Activated T-helper 2 cell treated with anti-CD3 and anti-CD28 coated beads, Interferon-gamma antibody, Interleukin-2, Interleukin-4, amounts not matched to agents 10 μg/mL and 5 μg/mL and 100 μg/mL, durations not matched to agents 14 hours and 24 hours and 36 hours (primary cell): ENCODE measurements around the gene PHACTR1. TPM values are rescaled to one million over a fixed set of nuclear protein-coding genes. Genes with fewer than 3 reads are reported as not detected.

Experiments
- DNase-seq: peaks from one replicate; pipeline ENCODE4 v3.0.0; 2021; ENCODE audit warnings: low spot score
- H3K27ac Mint-ChIP-seq: one replicate; pipeline ENCODE4 v1.8.0; 2021; ENCODE audit warnings: mixed read lengths
- H3K27me3 Mint-ChIP-seq: one replicate; pipeline ENCODE4 v1.8.0; 2021; ENCODE audit warnings: low read depth, mixed read lengths
- H3K36me3 Mint-ChIP-seq: one replicate; pipeline ENCODE4 v1.8.0; 2021; ENCODE audit warnings: low read depth, mixed read lengths
- H3K4me1 Mint-ChIP-seq: one replicate; pipeline ENCODE4 v1.8.0; 2021; ENCODE audit warnings: low read depth, mixed read lengths
- H3K4me3 Mint-ChIP-seq: one replicate; pipeline ENCODE4 v1.8.0; 2021; ENCODE audit warnings: low read depth, mild to moderate bottlenecking, moderate library complexity, mixed read lengths
- H3K9me3 Mint-ChIP-seq: one replicate; pipeline ENCODE4 v1.8.0; 2021; ENCODE audit warnings: mixed read lengths
- intact Hi-C: fragments of 100-400 bp; cut with micrococcal nuclease; formaldehyde crosslinking; loops from one replicate; pipeline ENCODE4 v1.15.1; 2023
- total RNA-seq: library from RNA; stranded (reverse); gene quantifications from 2 replicates; pipeline ENCODE4 v1.2.3, GENCODE V29; 2022

Gene PHACTR1
- total RNA-seq, 1 donor from 2014 or later = 0.11 TPM

- no peak overlapping the region for H3K4me3 Mint-ChIP-seq
- no peak for DNase-seq
- no peaks in the 10 kb centered on the region for H3K4me1 Mint-ChIP-seq
- no peak overlapping the region for H3K27ac Mint-ChIP-seq
- no peaks in the 10 kb centered on the region for H3K9me3 Mint-ChIP-seq
- H3K36me3 Mint-ChIP-seq = no peaks in the 10 kb centered on the region
- intact Hi-C loops = no loop called here
- H3K27me3 Mint-ChIP-seq = no peaks in the 10 kb centered on the region
These were observed 69.4 kb downstream of the PHACTR1 start for GRCh38 chr6:12785921-12786320.

GRCh38 chr6:12791371-12791770 is 74.8 kb downstream of the PHACTR1 start:
- H3K27ac Mint-ChIP-seq = no peak overlapping the region
- H3K27me3 Mint-ChIP-seq = no peaks in the 10 kb centered on the region
- H3K4me3 Mint-ChIP-seq = no peak overlapping the region
- H3K9me3 Mint-ChIP-seq = no peaks in the 10 kb centered on the region
- DNase-seq = no peak
- intact Hi-C loops = loop anchor here (2.0 kb wide), 1 partner anchor 43 kb away; no protein-coding TSS in a partner anchor
- H3K36me3 Mint-ChIP-seq = no peaks in the 10 kb centered on the region
- H3K4me1 Mint-ChIP-seq = no peaks in the 10 kb centered on the region

GRCh38 chr6:12798326-12798725 is 81.8 kb downstream of the PHACTR1 start:
- H3K27me3 Mint-ChIP-seq = peaks cover 2% of the 10 kb centered on the region
- H3K4me1 Mint-ChIP-seq = no peaks in the 10 kb centered on the region
- no peak overlapping the region for H3K27ac Mint-ChIP-seq
- H3K4me3 Mint-ChIP-seq = no peak overlapping the region
- intact Hi-C loops = no loop called here
- no peaks in the 10 kb centered on the region for H3K36me3 Mint-ChIP-seq
- no peak for DNase-seq
- no peaks in the 10 kb centered on the region for H3K9me3 Mint-ChIP-seq

GRCh38 chr6:12800120-12800519 is 83.6 kb downstream of the PHACTR1 start:
- no peak for DNase-seq
- H3K9me3 Mint-ChIP-seq = no peaks in the 10 kb centered on the region

GRCh38 chr6:12801141-12801540 is 84.6 kb downstream of the PHACTR1 start:
- no peak for DNase-seq
- H3K4me3 Mint-ChIP-seq = no peak overlapping the region
- intact Hi-C loops = no loop called here
- no peaks in the 10 kb centered on the region for H3K36me3 Mint-ChIP-seq
- H3K9me3 Mint-ChIP-seq = no peaks in the 10 kb centered on the region
- peaks cover 2% of the 10 kb centered on the region for H3K27me3 Mint-ChIP-seq
- no peak overlapping the region for H3K27ac Mint-ChIP-seq
- H3K4me1 Mint-ChIP-seq = peaks cover 2% of the 10 kb centered on the region

More at GRCh38 chr6:12800120-12800519, 83.6 kb downstream of the PHACTR1 start:
- Mint-ChIP-seq H3K27ac (no peak overlapping the region), H3K4me3 (no peak overlapping the region), H3K36me3 (no peaks in the 10 kb centered on the region), H3K4me1 (no peaks in the 10 kb centered on the region), H3K27me3 (peaks cover 2% of the 10 kb centered on the region)
- intact Hi-C loops = no loop called here

GRCh38 chr6:12802440-12802839 is 85.9 kb downstream of the PHACTR1 start:
- no peaks in the 10 kb centered on the region for H3K9me3 Mint-ChIP-seq
- intact Hi-C loops = no loop called here
- peaks cover 3% of the 10 kb centered on the region for H3K27me3 Mint-ChIP-seq
- no peaks in the 10 kb centered on the region for H3K36me3 Mint-ChIP-seq
- no peak for DNase-seq
- H3K27ac Mint-ChIP-seq = no peak overlapping the region
- no peak overlapping the region for H3K4me3 Mint-ChIP-seq
- peaks cover 2% of the 10 kb centered on the region for H3K4me1 Mint-ChIP-seq

GRCh38 chr6:12803486-12803885 is 86.9 kb downstream of the PHACTR1 start:
- Mint-ChIP-seq H3K27me3 (peaks cover 6% of the 10 kb centered on the region), H3K36me3 (no peaks in the 10 kb centered on the region), H3K9me3 (no peaks in the 10 kb centered on the region), H3K4me3 (no peak overlapping the region), H3K27ac (no peak overlapping the region), H3K4me1 (peaks cover 2% of the 10 kb centered on the region)
- DNase-seq = no peak
- intact Hi-C loops = no loop called here

GRCh38 chr6:12804952-12805645 is 88.5 kb downstream of the PHACTR1 start:
- Mint-ChIP-seq H3K4me1 (peaks cover 2% of the 10 kb centered on the region), H3K27me3 (peaks cover 6% of the 10 kb centered on the region), H3K9me3 (no peaks in the 10 kb centered on the region), H3K27ac (no peak overlapping the region), H3K36me3 (no peaks in the 10 kb centered on the region), H3K4me3 (no peak overlapping the region)
- DNase-seq = no peak
- intact Hi-C loops = no loop called here

GRCh38 chr6:12806136-12806535 is 89.6 kb downstream of the PHACTR1 start:
- H3K4me1 Mint-ChIP-seq = peaks cover 2% of the 10 kb centered on the region
- H3K27me3 Mint-ChIP-seq = peaks cover 6% of the 10 kb centered on the region
- no peak for DNase-seq
- intact Hi-C loops = no loop called here
- H3K4me3 Mint-ChIP-seq = no peak overlapping the region
- H3K27ac Mint-ChIP-seq = no peak overlapping the region
- no peaks in the 10 kb centered on the region for H3K9me3 Mint-ChIP-seq
- no peaks in the 10 kb centered on the region for H3K36me3 Mint-ChIP-seq

GRCh38 chr6:12806796-12807195 is 90.2 kb downstream of the PHACTR1 start:
- intact Hi-C loops = no loop called here
- Mint-ChIP-seq H3K36me3 (no peaks in the 10 kb centered on the region), H3K27me3 (peaks cover 6% of the 10 kb centered on the region), H3K4me3 (no peak overlapping the region), H3K27ac (no peak overlapping the region), H3K4me1 (peaks cover 2% of the 10 kb centered on the region), H3K9me3 (no peaks in the 10 kb centered on the region)
- DNase-seq = no peak

GRCh38 chr6:12811519-12811918 is 95.0 kb downstream of the PHACTR1 start:
- Mint-ChIP-seq H3K27me3 (peaks cover 6% of the 10 kb centered on the region), H3K4me1 (no peaks in the 10 kb centered on the region), H3K9me3 (no peaks in the 10 kb centered on the region), H3K27ac (no peak overlapping the region), H3K4me3 (no peak overlapping the region), H3K36me3 (no peaks in the 10 kb centered on the region)
- DNase-seq = no peak
- intact Hi-C loops = no loop called here

- H3K9me3 Mint-ChIP-seq = no peaks in the 10 kb centered on the region
- no peaks in the 10 kb centered on the region for H3K4me1 Mint-ChIP-seq
- no peak overlapping the region for H3K4me3 Mint-ChIP-seq
- intact Hi-C loops = no loop called here
- no peak overlapping the region for H3K27ac Mint-ChIP-seq
- no peak for DNase-seq
- peaks cover 6% of the 10 kb centered on the region for H3K27me3 Mint-ChIP-seq
- no peaks in the 10 kb centered on the region for H3K36me3 Mint-ChIP-seq
These were observed 96.8 kb downstream of the PHACTR1 start for GRCh38 chr6:12813321-12813720.

- peaks cover 6% of the 10 kb centered on the region for H3K27me3 Mint-ChIP-seq
- H3K4me3 Mint-ChIP-seq = no peak overlapping the region
- no peaks in the 10 kb centered on the region for H3K4me1 Mint-ChIP-seq
- H3K36me3 Mint-ChIP-seq = no peaks in the 10 kb centered on the region
- H3K27ac Mint-ChIP-seq = no peak overlapping the region
- no peak for DNase-seq
- H3K9me3 Mint-ChIP-seq = no peaks in the 10 kb centered on the region
- intact Hi-C loops = no loop called here
These were observed 97.4 kb downstream of the PHACTR1 start for GRCh38 chr6:12814015-12814414.

- no peak overlapping the region for H3K4me3 Mint-ChIP-seq
- peaks cover 6% of the 10 kb centered on the region for H3K27me3 Mint-ChIP-seq
- H3K27ac Mint-ChIP-seq = no peak overlapping the region
- no peak for DNase-seq
- peaks cover 3% of the 10 kb centered on the region for H3K4me1 Mint-ChIP-seq
- intact Hi-C loops = no loop called here
- H3K9me3 Mint-ChIP-seq = no peaks in the 10 kb centered on the region
- H3K36me3 Mint-ChIP-seq = no peaks in the 10 kb centered on the region
These were observed 98.5 kb downstream of the PHACTR1 start for GRCh38 chr6:12815089-12815488.
